Naive B cell (primary cell): ENCODE measurements around the gene ITSN1. TPM values are rescaled to one million over a fixed set of nuclear protein-coding genes. Genes with fewer than 3 reads are reported as not detected.

Experiments
- ATAC-seq, 2 donors: fragments of 150-1000 bp; cut with Tn5 transposase; 2 replicates each; pipeline ENCODE4 v1.10.0; 2021; ENCODE audit warnings: low read depth in 2 of 2, mild to moderate bottlenecking in 2 of 2, moderate library complexity in 2 of 2
- DNase-seq: peaks from one replicate; pipeline ENCODE4 v3.0.0; 2022
- H3K27ac Mint-ChIP-seq, 6 donors: one replicate each; pipeline ENCODE4 v1.8.0; 2020 to 2022; ENCODE audit warnings: mild to moderate bottlenecking in 6 of 6, mixed read lengths in 6 of 6, moderate library complexity in 5 of 6, inconsistent platforms in 2 of 6
- H3K27me3 Mint-ChIP-seq, 3 donors: one replicate each; pipeline ENCODE4 v1.8.0; 2021 to 2022; ENCODE audit warnings: mixed read lengths in 3 of 3, mild to moderate bottlenecking in 1 of 3
- H3K36me3 Mint-ChIP-seq, 2 donors: one replicate each; pipeline ENCODE4 v1.8.0; 2020 to 2022; ENCODE audit warnings: mixed read lengths in 2 of 2, inconsistent platforms in 1 of 2, mild to moderate bottlenecking in 1 of 2
- H3K4me1 Mint-ChIP-seq, 3 donors: one replicate each; pipeline ENCODE4 v1.8.0; 2020 to 2022; ENCODE audit warnings: mixed read lengths in 3 of 3, inconsistent platforms in 1 of 3, mild to moderate bottlenecking in 1 of 3, moderate library complexity in 1 of 3
- H3K4me3 Mint-ChIP-seq, 8 donors: one replicate each; pipeline ENCODE4 v1.8.0; 2020 to 2022; ENCODE audit warnings: mild to moderate bottlenecking in 8 of 8, mixed read lengths in 8 of 8, moderate library complexity in 8 of 8, inconsistent platforms in 2 of 8
- H3K9me3 Mint-ChIP-seq, 7 donors: one replicate each; pipeline ENCODE4 v1.8.0; 2020 to 2022; ENCODE audit warnings: mixed read lengths in 7 of 7, mild to moderate bottlenecking in 5 of 7, inconsistent platforms in 2 of 7, moderate library complexity in 1 of 7
- polyA plus RNA-seq, 6 donors: library from polyadenylated mRNA; unstranded; fragments of 300-500 nt; fragmentation: Illumina TruSeq; gene quantifications; one replicate each; pipeline ENCODE4 v1.2.3, GENCODE V29; 2021; ENCODE audit warnings: low read depth in 6 of 6

The ITSN1 gene
- polyA plus RNA-seq, 6 donors from 2014 or later: 0.12 to 1.4 (median 0.60) TPM; not detected in 1

DNA sequence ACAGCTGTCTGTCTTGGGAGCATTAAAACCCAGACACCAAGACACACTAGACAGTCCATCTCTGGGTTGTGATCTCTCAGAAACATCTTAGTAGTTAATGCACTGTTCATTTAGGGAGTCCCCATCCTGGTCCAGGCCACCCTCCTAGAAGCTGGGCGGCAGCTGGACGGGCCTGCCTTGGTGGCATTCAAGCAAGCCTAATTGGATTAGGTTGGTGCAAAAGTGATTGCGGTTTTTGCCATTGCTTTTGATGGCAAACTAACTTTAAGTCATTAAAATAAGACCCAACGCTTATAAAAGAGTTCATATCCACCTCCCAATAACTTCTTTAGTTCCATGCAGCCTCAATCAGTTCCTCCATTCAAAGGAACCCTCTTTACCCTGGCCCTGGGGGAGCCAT is 251.6 kb downstream of the ITSN1 start:
- H3K4me3 Mint-ChIP-seq: no peak overlapping the region
- DNase-seq (no peak), ATAC-seq (no peak)
- no peaks in the 10 kb centered on the region for H3K9me3 Mint-ChIP-seq
- H3K4me1 Mint-ChIP-seq: peaks cover 9 to 10% (median 9%) of the 10 kb centered on the region in 3 donors
- no peak overlapping the region for H3K27ac Mint-ChIP-seq
- H3K27me3 Mint-ChIP-seq: peaks cover 14 to 22% (median 21%) of the 10 kb centered on the region in 3 donors
- peaks cover 0 to 3% of the 10 kb centered on the region in 2 donors for H3K36me3 Mint-ChIP-seq

DNA sequence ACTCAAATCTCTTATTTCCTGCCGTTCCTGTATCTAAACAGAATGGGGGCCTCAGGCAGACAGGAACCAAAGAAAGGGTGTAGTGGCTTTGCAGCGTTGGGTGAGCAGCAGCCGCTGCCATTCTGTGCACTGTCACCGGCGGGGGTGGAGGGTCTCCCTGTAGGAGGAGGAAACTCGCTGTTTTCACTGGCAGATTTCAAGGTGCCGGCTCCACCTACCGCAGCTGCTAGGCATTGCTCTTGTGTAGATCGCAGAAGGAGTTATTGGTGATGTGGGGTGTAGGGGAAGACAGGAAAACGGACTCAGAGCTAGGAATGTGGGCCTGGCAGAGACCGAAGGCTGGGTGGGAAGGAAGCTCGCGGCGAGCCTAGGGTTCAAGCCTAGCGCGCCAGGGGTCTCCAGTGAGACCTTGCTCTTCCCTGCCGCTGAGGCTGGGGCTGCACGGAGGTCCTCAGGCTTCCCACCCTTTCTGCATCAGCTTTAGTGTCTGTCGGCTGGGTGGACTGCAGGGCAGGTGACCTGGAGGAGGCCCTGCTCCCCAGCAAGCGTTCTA is 252.5 kb downstream of the ITSN1 start:
- peak overlapping the region in 5 of 8 donors; percentile 52 to 78 (median 70) for H3K4me3 Mint-ChIP-seq
- H3K36me3 Mint-ChIP-seq: peaks cover 0 to 6% of the 10 kb centered on the region in 2 donors
- H3K9me3 Mint-ChIP-seq: no peaks in the 10 kb centered on the region
- ATAC-seq: peak; percentile 83 to 94
- peak; percentile 23 for DNase-seq
- H3K4me1 Mint-ChIP-seq: peaks cover 9 to 10% (median 9%) of the 10 kb centered on the region in 3 donors
- H3K27me3 Mint-ChIP-seq: peaks cover 14 to 22% (median 21%) of the 10 kb centered on the region in 3 donors
- H3K27ac Mint-ChIP-seq: peak overlapping the region in 2 of 6 donors; percentile 9 to 25

DNA sequence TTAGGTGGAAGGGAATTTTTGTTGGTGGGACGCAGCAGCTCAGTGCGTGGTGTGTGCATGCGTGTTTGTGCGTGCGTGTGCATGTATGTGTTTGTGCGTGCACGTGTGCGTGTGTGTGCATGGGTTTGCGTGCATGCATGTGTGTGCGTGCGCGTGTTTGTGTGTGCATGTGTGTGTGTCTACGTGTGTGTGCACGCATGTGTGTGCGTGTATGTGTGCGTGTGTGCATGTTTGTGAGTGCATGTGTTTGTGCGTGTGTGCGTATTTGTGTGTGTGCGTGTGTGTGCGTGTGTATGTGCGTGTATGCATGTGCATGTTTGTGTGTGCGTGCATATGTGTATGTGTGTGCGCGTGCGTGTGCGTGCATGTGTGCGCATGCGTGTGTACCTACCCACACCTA is 253.1 kb downstream of the ITSN1 start:
- Mint-ChIP-seq H3K27ac (peak overlapping the region in 1 of 6 donors; percentile 46), H3K4me3 (peak overlapping the region in 2 of 8 donors; percentile 47 to 52), H3K27me3 (peaks cover 14 to 22% (median 21%) of the 10 kb centered on the region in 3 donors), H3K36me3 (peaks cover 0 to 7% of the 10 kb centered on the region in 2 donors), H3K4me1 (peaks cover 9 to 10% (median 9%) of the 10 kb centered on the region in 3 donors), H3K9me3 (no peaks in the 10 kb centered on the region)
- DNase-seq (no peak), ATAC-seq (no peak)

DNA sequence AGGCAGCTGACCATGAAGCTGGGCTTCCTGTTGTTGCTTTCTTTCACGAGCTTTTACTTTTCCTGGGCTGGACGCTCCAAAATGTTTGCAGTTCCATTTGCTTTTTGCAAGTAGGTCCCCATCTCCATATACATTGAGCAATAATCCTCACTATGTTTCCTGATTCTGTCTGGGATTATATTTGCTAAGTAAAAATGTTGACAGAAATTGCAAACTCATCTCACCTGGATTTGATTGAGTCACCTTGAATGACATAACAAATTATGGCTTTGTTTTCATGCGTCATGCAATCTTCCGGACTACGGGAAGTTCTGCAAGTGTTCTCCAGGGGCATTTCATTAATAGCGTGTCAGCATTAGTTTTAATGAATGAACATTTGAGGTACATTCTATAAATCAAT is 254.4 kb downstream of the ITSN1 start:
- no peaks in the 10 kb centered on the region for H3K9me3 Mint-ChIP-seq
- peaks cover 0 to 10% of the 10 kb centered on the region in 2 donors for H3K36me3 Mint-ChIP-seq
- H3K27me3 Mint-ChIP-seq: peaks cover 12 to 22% (median 21%) of the 10 kb centered on the region in 3 donors
- peaks cover 9 to 12% (median 10%) of the 10 kb centered on the region in 3 donors for H3K4me1 Mint-ChIP-seq
- H3K4me3 Mint-ChIP-seq: no peak overlapping the region
- DNase-seq: no peak
- ATAC-seq: no peak
- H3K27ac Mint-ChIP-seq: no peak overlapping the region

DNA sequence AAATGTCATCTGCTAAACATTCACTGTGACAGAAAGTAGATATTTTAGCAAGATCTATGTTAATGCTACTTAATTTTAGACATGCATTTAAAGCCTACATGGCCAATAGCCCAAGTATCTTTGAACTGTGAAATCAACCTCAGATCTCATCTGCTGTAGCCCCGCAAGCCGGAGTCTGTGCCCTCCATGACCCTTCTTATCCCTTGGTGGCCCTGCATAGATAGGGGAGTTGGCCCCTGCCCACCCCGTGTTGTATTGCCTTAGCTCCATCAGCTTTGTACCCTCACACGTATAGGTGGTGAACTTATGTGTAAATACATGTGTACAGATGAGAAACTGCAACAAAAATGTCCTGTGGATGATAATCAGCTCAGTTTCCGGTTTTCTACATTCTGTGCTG is 254.8 kb downstream of the ITSN1 start:
- Mint-ChIP-seq H3K27me3 (peaks cover 9 to 22% (median 21%) of the 10 kb centered on the region in 3 donors), H3K4me1 (peaks cover 9 to 12% (median 10%) of the 10 kb centered on the region in 3 donors), H3K4me3 (peak overlapping the region in 1 of 8 donors; percentile 64), H3K27ac (peak overlapping the region in 1 of 6 donors; percentile 46), H3K36me3 (peaks cover 0 to 12% of the 10 kb centered on the region in 2 donors), H3K9me3 (no peaks in the 10 kb centered on the region)
- no peak for ATAC-seq
- DNase-seq: no peak

DNA sequence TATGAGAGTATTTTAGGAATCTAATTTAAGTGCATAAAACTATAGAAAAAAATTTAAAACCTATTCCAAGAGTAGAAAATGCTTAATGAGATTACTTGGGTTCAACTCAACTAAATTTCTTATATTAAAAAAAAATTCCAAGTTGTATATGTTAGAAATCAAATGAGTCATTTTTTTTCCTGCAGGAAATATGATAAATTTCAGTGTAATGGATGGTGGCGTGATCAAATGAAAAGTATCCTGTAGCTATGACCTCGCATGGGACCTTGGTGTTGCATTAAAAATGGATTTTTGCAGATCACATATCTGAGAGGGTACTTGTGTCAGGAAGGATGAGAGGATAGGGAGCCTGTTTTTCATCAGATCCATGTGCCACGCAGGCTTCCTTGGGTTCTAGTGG is 255.4 kb downstream of the ITSN1 start:
- H3K4me3 Mint-ChIP-seq: no peak overlapping the region
- H3K4me1 Mint-ChIP-seq: peaks cover 9 to 12% (median 10%) of the 10 kb centered on the region in 3 donors
- peaks cover 9 to 22% (median 21%) of the 10 kb centered on the region in 3 donors for H3K27me3 Mint-ChIP-seq
- ATAC-seq (no peak), DNase-seq (no peak)
- no peak overlapping the region for H3K27ac Mint-ChIP-seq
- H3K9me3 Mint-ChIP-seq: no peaks in the 10 kb centered on the region
- H3K36me3 Mint-ChIP-seq: peaks cover 6 to 12% of the 10 kb centered on the region in 2 donors

DNA sequence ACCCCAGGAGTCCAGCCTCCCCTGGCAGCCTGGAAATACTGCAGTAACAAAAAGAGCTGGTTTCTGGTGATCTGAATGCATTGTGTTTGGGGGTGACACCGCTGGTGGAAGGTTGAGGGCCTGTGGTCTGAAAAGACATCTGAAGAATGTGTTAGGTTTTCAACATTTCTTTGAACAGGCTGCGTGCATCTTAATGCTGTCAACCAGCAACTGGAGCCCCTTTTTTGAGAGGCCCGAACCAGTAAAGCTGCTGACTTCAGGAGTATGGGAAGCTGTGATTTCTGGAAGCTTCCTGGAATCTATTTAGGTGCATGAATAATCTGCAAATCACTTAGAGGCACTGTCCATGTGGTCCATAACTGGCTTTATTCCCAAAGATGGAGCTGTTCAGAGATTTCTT is 256.3 kb downstream of the ITSN1 start:
- DNase-seq (no peak), ATAC-seq (no peak)
- no peak overlapping the region for H3K4me3 Mint-ChIP-seq
- no peaks in the 10 kb centered on the region for H3K9me3 Mint-ChIP-seq
- H3K27me3 Mint-ChIP-seq: peaks cover 9 to 22% (median 21%) of the 10 kb centered on the region in 3 donors
- H3K4me1 Mint-ChIP-seq: peaks cover 9 to 12% (median 10%) of the 10 kb centered on the region in 3 donors
- peaks cover 6 to 20% of the 10 kb centered on the region in 2 donors for H3K36me3 Mint-ChIP-seq
- no peak overlapping the region for H3K27ac Mint-ChIP-seq

DNA sequence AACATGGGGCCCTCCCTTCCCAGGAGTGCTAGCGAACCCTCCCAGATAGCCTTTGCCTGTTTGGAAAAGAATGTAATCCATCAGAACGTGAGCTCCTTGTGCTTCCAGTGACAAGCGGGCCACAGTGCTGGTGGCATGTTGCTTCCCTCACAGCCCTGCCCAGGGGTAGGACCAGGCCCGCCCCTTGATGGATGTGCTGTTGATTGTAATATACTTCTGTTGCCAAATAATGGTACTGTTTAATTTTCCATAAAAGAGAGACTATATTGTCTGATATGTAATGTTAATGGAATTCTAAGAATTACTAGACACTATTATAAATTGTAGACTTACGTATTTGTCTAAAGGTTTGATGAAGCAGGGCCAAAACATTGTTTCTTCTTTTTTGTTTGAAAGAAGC is 256.9 kb downstream of the ITSN1 start:
- DNase-seq (no peak), ATAC-seq (no peak)
- H3K4me3 Mint-ChIP-seq: no peak overlapping the region
- H3K36me3 Mint-ChIP-seq: peaks cover 6 to 20% of the 10 kb centered on the region in 2 donors
- H3K27ac Mint-ChIP-seq: no peak overlapping the region
- H3K27me3 Mint-ChIP-seq: peaks cover 9 to 22% (median 21%) of the 10 kb centered on the region in 3 donors
- no peaks in the 10 kb centered on the region for H3K9me3 Mint-ChIP-seq
- H3K4me1 Mint-ChIP-seq: peaks cover 9 to 12% (median 10%) of the 10 kb centered on the region in 3 donors

DNA sequence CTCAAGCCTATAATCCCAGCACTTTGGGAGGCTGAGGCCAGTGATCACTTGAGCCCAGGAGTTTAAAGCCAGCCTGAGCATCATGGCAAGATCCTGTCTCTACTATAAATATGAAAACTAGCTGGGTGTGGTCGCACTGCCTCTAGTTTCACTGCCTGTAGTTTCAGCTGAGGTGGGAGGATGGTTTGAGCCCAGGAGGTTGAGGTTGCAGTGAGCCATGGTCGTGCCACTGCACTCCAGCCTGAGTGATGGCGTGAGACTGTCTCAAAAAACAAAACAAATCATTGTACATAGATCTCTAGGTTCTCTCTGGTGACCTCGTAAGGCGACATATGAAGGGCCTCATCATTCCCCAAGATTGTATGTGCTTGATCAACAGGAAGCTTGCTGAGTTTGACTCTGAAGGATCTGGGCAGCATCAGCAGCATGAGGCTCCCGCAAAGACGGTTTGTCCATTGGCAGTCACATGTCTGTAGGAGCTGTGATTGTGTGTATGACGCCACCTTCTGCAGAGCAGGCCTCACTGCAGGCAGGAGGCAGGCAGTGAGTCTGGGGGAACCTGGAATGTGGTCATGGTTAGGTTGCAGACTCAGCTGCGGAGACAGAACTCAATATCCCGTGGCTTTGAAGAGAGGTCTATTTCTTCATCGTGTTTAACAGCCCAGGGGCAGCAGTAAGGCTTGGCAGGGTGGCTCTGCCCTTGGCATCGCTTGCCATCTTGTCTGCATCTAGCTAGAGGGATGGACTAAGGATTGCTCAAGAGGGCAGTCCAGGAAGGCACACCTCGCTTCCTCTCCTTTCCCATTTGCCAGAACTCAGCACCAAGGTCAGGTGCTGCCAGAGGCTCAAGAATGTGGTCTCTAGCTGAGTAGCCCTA is 259.3 kb downstream of the ITSN1 start:
- no peak for DNase-seq

DNA sequence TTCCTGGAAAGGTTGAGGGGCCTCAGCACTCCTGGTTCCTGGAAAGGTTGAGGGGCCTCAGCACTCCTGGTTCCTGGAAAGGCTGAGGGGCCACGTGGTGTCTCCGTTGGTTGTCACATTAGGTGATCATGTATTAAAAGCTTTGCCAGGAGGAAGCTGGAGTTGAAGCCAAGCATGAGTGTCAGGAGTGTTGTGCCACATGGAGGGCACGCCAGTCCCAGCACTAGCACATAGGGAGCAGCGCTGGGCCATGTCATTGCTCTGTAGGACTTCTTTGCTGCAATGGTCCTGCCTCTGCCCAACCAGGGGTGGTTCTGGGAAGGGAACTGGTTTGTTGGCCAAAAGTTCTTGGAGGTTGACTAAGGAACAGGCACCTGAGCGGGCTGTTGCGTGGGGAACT is 260.0 kb downstream of the ITSN1 start:
- peak overlapping the region in 1 of 8 donors; percentile 42 for H3K4me3 Mint-ChIP-seq
- no peaks in the 10 kb centered on the region for H3K9me3 Mint-ChIP-seq
- ATAC-seq (no peak), DNase-seq (no peak)
- H3K27ac Mint-ChIP-seq: peak overlapping the region in 1 of 6 donors; percentile 42
- H3K27me3 Mint-ChIP-seq: no peaks in the 10 kb centered on the region
- H3K4me1 Mint-ChIP-seq: peaks cover 0 to 4% (median 0%) of the 10 kb centered on the region in 3 donors
- peaks cover 15 to 29% of the 10 kb centered on the region in 2 donors for H3K36me3 Mint-ChIP-seq

More for the DNA sequence above, 259.3 kb downstream of the ITSN1 start:
- Mint-ChIP-seq H3K4me1 (peaks cover 0 to 4% (median 0%) of the 10 kb centered on the region in 3 donors), H3K36me3 (peaks cover 14 to 27% of the 10 kb centered on the region in 2 donors), H3K27me3 (peaks cover 0 to 7% (median 6%) of the 10 kb centered on the region in 3 donors), H3K9me3 (no peaks in the 10 kb centered on the region), H3K4me3 (no peak overlapping the region), H3K27ac (peak overlapping the region in 2 of 6 donors; percentile 42 to 75)
- no peak for ATAC-seq

DNA sequence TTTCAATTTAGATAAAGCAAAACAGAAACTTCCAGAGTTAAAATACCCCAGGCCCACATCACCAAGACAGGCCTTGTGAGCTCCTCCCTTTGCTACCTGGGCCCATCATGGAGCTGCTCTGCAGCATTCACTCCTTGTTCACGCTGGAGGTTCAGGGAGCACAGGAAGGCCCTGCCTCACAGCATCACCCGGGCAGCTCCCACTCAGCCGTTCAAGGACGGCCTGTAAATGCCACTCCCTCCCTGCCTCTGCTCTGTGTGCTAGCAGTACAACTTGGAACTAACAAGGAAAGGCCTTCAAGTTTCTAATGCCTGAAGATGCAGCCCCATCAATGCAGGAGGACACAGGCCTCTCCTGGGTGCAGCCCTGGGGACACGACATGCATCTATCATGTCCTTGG is 261.7 kb downstream of the ITSN1 start:
- ATAC-seq (no peak), DNase-seq (no peak)
- Mint-ChIP-seq H3K4me3 (no peak overlapping the region), H3K27ac (no peak overlapping the region), H3K4me1 (peaks cover 0 to 4% (median 0%) of the 10 kb centered on the region in 3 donors), H3K9me3 (no peaks in the 10 kb centered on the region), H3K27me3 (no peaks in the 10 kb centered on the region), H3K36me3 (peaks cover 15 to 30% of the 10 kb centered on the region in 2 donors)

DNA sequence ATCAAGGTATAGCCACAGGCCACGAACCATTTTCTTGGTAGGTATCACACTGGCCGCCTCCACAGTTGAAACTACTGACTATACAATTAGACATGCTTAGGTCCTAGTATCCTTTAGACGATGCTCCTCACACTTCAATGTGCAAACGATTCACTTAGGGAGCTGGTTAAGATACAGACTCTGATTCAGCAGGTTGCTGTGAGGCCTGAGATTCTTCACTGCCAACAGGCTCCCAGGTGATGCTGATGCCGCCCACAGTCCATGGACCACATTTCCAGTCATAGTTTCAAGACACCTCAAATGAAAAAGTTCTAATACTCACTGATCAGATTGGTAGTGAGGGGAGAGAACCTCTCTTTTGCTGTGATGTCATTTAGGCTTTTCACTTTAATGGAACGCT is 266.5 kb downstream of the ITSN1 start:
- ATAC-seq (no peak), DNase-seq (no peak)
- Mint-ChIP-seq H3K27ac (no peak overlapping the region), H3K27me3 (no peaks in the 10 kb centered on the region), H3K4me1 (peaks cover 0 to 5% (median 4%) of the 10 kb centered on the region in 3 donors), H3K9me3 (no peaks in the 10 kb centered on the region), H3K36me3 (peaks cover 17 to 22% of the 10 kb centered on the region in 2 donors), H3K4me3 (no peak overlapping the region)

DNA sequence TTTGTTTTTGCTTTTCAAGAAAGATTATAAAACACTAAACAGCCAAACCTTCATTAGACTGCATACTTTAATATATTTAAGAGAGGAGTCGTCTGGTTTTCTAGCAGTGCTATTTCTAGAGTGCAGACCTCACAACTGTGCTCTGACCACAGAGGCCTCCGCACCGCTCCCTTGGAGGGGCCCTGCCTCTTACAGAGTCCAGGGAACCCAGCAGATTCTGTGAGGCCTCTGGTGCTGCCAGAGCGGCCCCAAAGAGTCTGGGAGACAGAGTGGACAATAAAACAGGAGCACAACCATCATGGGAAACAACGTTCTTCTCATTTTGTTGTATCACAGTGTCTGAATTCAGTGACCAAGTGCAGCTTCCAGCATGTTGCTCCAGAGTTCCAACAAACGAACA is 267.5 kb downstream of the ITSN1 start:
- no peak overlapping the region for H3K27ac Mint-ChIP-seq
- H3K4me1 Mint-ChIP-seq: peaks cover 4 to 10% (median 6%) of the 10 kb centered on the region in 3 donors
- no peaks in the 10 kb centered on the region for H3K27me3 Mint-ChIP-seq
- DNase-seq: no peak
- H3K36me3 Mint-ChIP-seq: peaks cover 17 to 22% of the 10 kb centered on the region in 2 donors
- H3K9me3 Mint-ChIP-seq: no peaks in the 10 kb centered on the region
- ATAC-seq: no peak
- H3K4me3 Mint-ChIP-seq: no peak overlapping the region
